CD4-positive, alpha-beta T cell (primary cell): Measurements from ENCODE around the gene NPFFR2. TPM values are rescaled to one million over a fixed set of nuclear protein-coding genes. Genes with fewer than 3 reads are reported as not detected.

Experiments
- ATAC-seq: fragments of 200-7000 bp; cut with Tn5 transposase; one replicate; pipeline ENCODE4 v1.10.0; 2022; ENCODE audit warnings: mild to moderate bottlenecking; ENCODE audit not compliant: poor library complexity
- CTCF ChIA-PET: fragments of 350-600 bp; sonication (Branson Sonifier 250); formaldehyde crosslinking; loops from one replicate; lab custom pipeline; 2021; ENCODE audit warnings: antibody characterized with exemption, inconsistent platforms; lab: Charles Lee
- POLR2A ChIA-PET: fragments of 350-600 bp; sonication (Branson Sonifier 250); formaldehyde crosslinking; loops from one replicate; lab custom pipeline; 2021; ENCODE audit warnings: antibody characterized with exemption, inconsistent platforms; lab: Charles Lee
- DNase-seq, 14 experiments: peaks; one replicate each; pipeline ENCODE4 v3.0.0-alpha.2; 2013 to 2020; ENCODE audit warnings: mixed read lengths in 2 of 14
- H3K27ac ChIP-seq, 2 donors: one replicate each; pipeline versions ENCODE4 v1.5.1 to v1.7.0; 2013; ENCODE audit warnings: low read length in 2 of 2, low read depth in 1 of 2, mild to moderate bottlenecking in 1 of 2
- H3K27me3 ChIP-seq, 2 experiments: 1 replicate in 1 of 2; 2 replicates in 1 of 2; pipeline versions ENCODE4 v1.6.1 to v1.7.0; 2013; ENCODE audit warnings: low read length in 2 of 2, control low read depth in 1 of 2, mild to moderate bottlenecking in 1 of 2, moderate library complexity in 1 of 2; ENCODE audit not compliant: insufficient read depth in 2 of 2, control insufficient read depth in 1 of 2
- H3K36me3 ChIP-seq: one replicate; pipeline ENCODE4 v1.6.1; 2013; ENCODE audit warnings: low read length, control low read depth; ENCODE audit not compliant: insufficient read depth
- H3K4me1 ChIP-seq: one replicate; pipeline ENCODE4 v1.6.1; 2013; ENCODE audit warnings: low read length, control low read depth; ENCODE audit not compliant: insufficient read depth
- H3K4me3 ChIP-seq: one replicate; pipeline ENCODE4 v1.5.1; 2013; ENCODE audit warnings: mild to moderate bottlenecking, low read length, moderate library complexity
- H3K9me3 ChIP-seq, 2 experiments: 1 replicate in 1 of 2; 2 replicates in 1 of 2; pipeline versions ENCODE4 v1.6.1 to v1.7.0; 2013; ENCODE audit warnings: low read length in 2 of 2, mild to moderate bottlenecking in 2 of 2, control low read depth in 1 of 2, moderate library complexity in 1 of 2; ENCODE audit not compliant: control insufficient read depth in 1 of 2, insufficient read depth in 1 of 2
- H3K27ac Mint-ChIP-seq: one replicate; pipeline ENCODE4 v1.8.0; 2020; ENCODE audit warnings: mixed read lengths
- H3K27me3 Mint-ChIP-seq: one replicate; pipeline ENCODE4 v1.8.0; 2021; ENCODE audit warnings: mixed read lengths
- H3K36me3 Mint-ChIP-seq: one replicate; pipeline ENCODE4 v1.8.0; 2021; ENCODE audit warnings: low read depth, mixed read lengths
- H3K4me1 Mint-ChIP-seq: one replicate; pipeline ENCODE4 v1.8.0; 2021; ENCODE audit warnings: low read depth, mixed read lengths
- H3K4me3 Mint-ChIP-seq: one replicate; pipeline ENCODE4 v1.8.0; 2020; ENCODE audit warnings: mild to moderate bottlenecking, mixed read lengths
- H3K9me3 Mint-ChIP-seq: one replicate; pipeline ENCODE4 v1.8.0; 2020; ENCODE audit warnings: mixed read lengths
- CTCF ChIP-seq: fragments of 200-600 bp; IDR thresholded peaks from one replicate; pipeline ENCODE4 v1.8.0; 2022; ENCODE audit warnings: antibody characterized with exemption, mild to moderate bottlenecking
- intact Hi-C, 2 experiments: fragments of 100-400 bp; cut with DNase I in 1 of 2; cut with micrococcal nuclease in 1 of 2; formaldehyde crosslinking; loops; one replicate each; pipeline versions ENCODE4 v1.15.1 to v1.9.0; 2023 to 2025; cut with DNase I, micrococcal nuclease
- total RNA-seq, 174 experiments: library from RNA in 2 of 174; stranded (reverse) in 2 of 174; gene quantifications; one replicate each; pipeline ENCODE4 v1.2.3 and lab custom pipeline; 2021 to 2026

NPFFR2 gene
- total RNA-seq, 2 experiments from 2014 or later = not detected

- H3K9me3 Mint-ChIP-seq = no peaks in the 10 kb centered on the region
- H3K36me3 Mint-ChIP-seq = no peaks in the 10 kb centered on the region
- H3K4me3 Mint-ChIP-seq = no peak overlapping the region
- no peaks in the 10 kb centered on the region for H3K9me3 ChIP-seq
- intact Hi-C loops = no loop called here
- TF ChIP-seq CTCF = no peak
- H3K4me1 ChIP-seq = no peaks in the 10 kb centered on the region
- no peak overlapping the region for H3K27ac Mint-ChIP-seq
- ATAC-seq (no peak), DNase-seq (no peak)
- no peaks in the 10 kb centered on the region for H3K36me3 ChIP-seq
- H3K27me3 Mint-ChIP-seq = no peaks in the 10 kb centered on the region
- no peaks in the 10 kb centered on the region for H3K27me3 ChIP-seq
- POLR2A ChIA-PET = no interaction called here
- H3K4me3 ChIP-seq = no peak overlapping the region
- CTCF ChIA-PET = no interaction called here
- H3K27ac ChIP-seq = no peak overlapping the region
- H3K4me1 Mint-ChIP-seq = no peaks in the 10 kb centered on the region
Observed at GRCh38 chr4:72055566-72055965, 23.8 kb downstream of the NPFFR2 start.

GRCh38 chr4:72063726-72064125, 31.9 kb downstream of the NPFFR2 start:
- intact Hi-C loops = no loop called here
- no peaks in the 10 kb centered on the region for H3K27me3 Mint-ChIP-seq
- no peaks in the 10 kb centered on the region for H3K4me1 ChIP-seq
- peaks cover 4% of the 10 kb centered on the region for H3K9me3 Mint-ChIP-seq
- no peak for DNase-seq
- no peak for TF ChIP-seq CTCF
- CTCF ChIA-PET = no interaction called here
- peaks cover 0 to 10% of the 10 kb centered on the region in 2 experiments for H3K9me3 ChIP-seq
- no peak overlapping the region for H3K27ac ChIP-seq
- H3K4me1 Mint-ChIP-seq = no peaks in the 10 kb centered on the region
- no peaks in the 10 kb centered on the region for H3K27me3 ChIP-seq
- no peaks in the 10 kb centered on the region for H3K36me3 Mint-ChIP-seq
- H3K4me3 ChIP-seq = no peak overlapping the region
- POLR2A ChIA-PET = no interaction called here
- no peak for ATAC-seq
- no peaks in the 10 kb centered on the region for H3K36me3 ChIP-seq
- no peak overlapping the region for H3K4me3 Mint-ChIP-seq
- H3K27ac Mint-ChIP-seq = no peak overlapping the region

DNA sequence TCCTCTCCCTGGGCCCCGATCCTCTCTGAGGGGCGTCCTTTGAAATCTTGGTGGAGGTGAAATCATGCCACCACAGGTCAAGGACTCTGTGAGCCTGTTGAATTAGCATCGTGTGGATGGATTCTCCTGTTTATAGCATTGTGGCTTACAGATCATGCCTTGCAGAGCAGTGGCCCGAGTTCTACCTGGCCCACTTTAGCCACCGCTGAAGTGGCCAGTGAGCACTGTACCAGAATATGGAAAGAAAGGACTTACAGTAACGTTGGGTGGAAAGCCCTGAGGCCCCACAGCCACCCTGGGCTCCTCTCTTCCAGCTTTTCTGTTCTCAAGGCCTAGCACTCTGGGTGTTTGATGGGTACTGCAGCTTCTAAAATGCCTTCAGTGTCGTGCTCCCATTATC, 35.3 kb downstream of the NPFFR2 start:
- H3K4me3 Mint-ChIP-seq = no peak overlapping the region
- H3K4me3 ChIP-seq = no peak overlapping the region
- H3K27ac Mint-ChIP-seq = no peak overlapping the region
- intact Hi-C loops = no loop called here
- H3K9me3 ChIP-seq = peaks cover 0 to 10% of the 10 kb centered on the region in 2 experiments
- no peaks in the 10 kb centered on the region for H3K4me1 ChIP-seq
- no peaks in the 10 kb centered on the region for H3K27me3 Mint-ChIP-seq
- no peaks in the 10 kb centered on the region for H3K36me3 Mint-ChIP-seq
- peaks cover 4% of the 10 kb centered on the region for H3K9me3 Mint-ChIP-seq
- H3K4me1 Mint-ChIP-seq = no peaks in the 10 kb centered on the region
- TF ChIP-seq CTCF = no peak
- no peaks in the 10 kb centered on the region for H3K36me3 ChIP-seq
- no peak for DNase-seq
- no peaks in the 10 kb centered on the region for H3K27me3 ChIP-seq
- no peak overlapping the region for H3K27ac ChIP-seq
- CTCF ChIA-PET = no interaction called here
- POLR2A ChIA-PET = no interaction called here
- ATAC-seq = no peak
